ENCODE results near the gene NOTCH1.

The NOTCH1 gene

GRCh38 chr9:136482046-136482792, 63.6 kb downstream of the NOTCH1 start:
- FAIRE-seq: no peak

GRCh38 chr9:136481558-136481957, 64.3 kb downstream of the NOTCH1 start:
- FAIRE-seq: no peak

- no peak for FAIRE-seq
These were observed 69.3 kb downstream of the NOTCH1 start for GRCh38 chr9:136476369-136477150.

- FAIRE-seq: no peak
These were observed 70.6 kb downstream of the NOTCH1 start for GRCh38 chr9:136474974-136475865.

GRCh38 chr9:136474021-136474640, 71.7 kb downstream of the NOTCH1 start:
- FAIRE-seq: no peak

- FAIRE-seq: no peak
These were observed 72.5 kb downstream of the NOTCH1 start for GRCh38 chr9:136473354-136473721.

GRCh38 chr9:136472640-136473353, 73.1 kb downstream of the NOTCH1 start:
- no peak for FAIRE-seq

- FAIRE-seq: no peak
These were observed 73.9 kb downstream of the NOTCH1 start for GRCh38 chr9:136471802-136472487.

- FAIRE-seq: no peak
These were observed 74.9 kb downstream of the NOTCH1 start for GRCh38 chr9:136470792-136471469.

- no peak for FAIRE-seq
These were observed 75.5 kb downstream of the NOTCH1 start for GRCh38 chr9:136470356-136470755.

- no peak for FAIRE-seq
These were observed 78.1 kb downstream of the NOTCH1 start for GRCh38 chr9:136467766-136468165.

GRCh38 chr9:136466155-136466541, 79.7 kb downstream of the NOTCH1 start:
- no peak for FAIRE-seq

- FAIRE-seq: no peak
These were observed 80.2 kb downstream of the NOTCH1 start for GRCh38 chr9:136465500-136466154.

- FAIRE-seq: no peak
These were observed 81.6 kb downstream of the NOTCH1 start for GRCh38 chr9:136464241-136464640.

GRCh38 chr9:136463578-136463977, 82.3 kb downstream of the NOTCH1 start:
- no peak for FAIRE-seq

GRCh38 chr9:136462664-136463063, 83.2 kb downstream of the NOTCH1 start:
- no peak for FAIRE-seq

- no peak for FAIRE-seq
These were observed 85.0 kb downstream of the NOTCH1 start for GRCh38 chr9:136460772-136461325.

- no peak for FAIRE-seq
These were observed 86.4 kb downstream of the NOTCH1 start for GRCh38 chr9:136459425-136459824.

GRCh38 chr9:136457326-136457725, 88.5 kb downstream of the NOTCH1 start:
- no peak for FAIRE-seq

GRCh38 chr9:136456258-136456657, 89.6 kb downstream of the NOTCH1 start:
- FAIRE-seq: no peak

All from A204.1 (cell line).